Heart left ventricle (tissue), 16 donors: ENCODE measurements around the gene USP4. TPM values are rescaled to one million over a fixed set of nuclear protein-coding genes. Genes with fewer than 3 reads are reported as not detected.

Experiments
- ATAC-seq, 4 donors: fragments of 200-7000 bp; cut with Tn5 transposase; one replicate each; pipeline ENCODE4 v1.9.1; 2020 to 2022; ENCODE audit warnings: moderate library complexity in 4 of 4, mild to moderate bottlenecking in 3 of 4, moderate number of reproducible peaks in 1 of 4
- DNase-seq, 5 donors: peaks; one replicate each; pipeline ENCODE4 v3.0.0-alpha.2; 2020
- H3K27ac ChIP-seq, 12 donors: fragments of 200-600 bp; sonication (generic) in 4 of 12; one replicate each; pipeline versions ENCODE4 v1.5.0 to v1.8.0; 2016 to 2022; ENCODE audit warnings: mild to moderate bottlenecking in 2 of 12
- H3K27me3 ChIP-seq, 9 donors: fragments of 200-600 bp; sonication (generic) in 2 of 9; one replicate each; pipeline versions ENCODE4 v1.5.1 to v1.8.0; 2016 to 2022; ENCODE audit warnings: mild to moderate bottlenecking in 3 of 9
- H3K36me3 ChIP-seq, 9 donors: fragments of 200-600 bp; sonication (generic) in 2 of 9; one replicate each; pipeline versions ENCODE4 v1.5.0 to v1.8.0; 2018 to 2022; ENCODE audit warnings: mild to moderate bottlenecking in 2 of 9
- H3K4me1 ChIP-seq, 12 donors: fragments of 200-600 bp; sonication (generic) in 4 of 12; one replicate each; pipeline versions ENCODE4 v1.5.0 to v1.8.0; 2016 to 2022; ENCODE audit warnings: mild to moderate bottlenecking in 3 of 12
- H3K4me3 ChIP-seq, 12 donors: fragments of 200-600 bp; sonication (generic) in 4 of 12; one replicate each; pipeline versions ENCODE4 v1.5.0 to v1.8.0; 2017 to 2022; ENCODE audit warnings: mild to moderate bottlenecking in 9 of 12, moderate library complexity in 4 of 12
- H3K9me3 ChIP-seq, 12 donors: fragments of 200-600 bp; sonication (generic) in 4 of 12; one replicate each; pipeline versions ENCODE4 v1.5.0 to v1.8.0; 2016 to 2022; ENCODE audit warnings: mild to moderate bottlenecking in 1 of 12
- POLR2A ChIP-seq, 2 donors: fragments of 450-650 bp; IDR thresholded peaks; one replicate each; pipeline ENCODE4 v1.6.1; 2017; ENCODE audit warnings: antibody characterized with exemption in 2 of 2, mild to moderate bottlenecking in 2 of 2, moderate library complexity in 2 of 2
- WGBS, 4 donors: extraction: QIAGEN DNeasy Blood & Tissue Kit in 2 of 4; methylation state at CpG; one replicate each; pipeline versions ENCODE4 v1.1.5 to v1.1.7; 2013 to 2018; 5-methylcytosine and 5-hydroxymethylcytosine counted together
- intact Hi-C, 10 donors: fragments of 100-400 bp; cut with DNase I; formaldehyde crosslinking; loops; one replicate each; pipeline versions ENCODE4 v1.11.1 to v1.14.2; 2022
- polyA plus RNA-seq, 2 donors: library from polyadenylated mRNA; stranded (reverse); fragments of 200-250 nt; gene quantifications; one replicate each; pipeline ENCODE4 v1.2.3, GENCODE V29; 2013
- total RNA-seq, 9 donors: library from RNA; depleted of rRNA in 2 of 9; stranded (reverse); fragments of >200 nt in 2 of 9; fragmentation: NEBNext Ultra II Directional in 3 of 9; extraction: Animal tissue kit (Norgen Biotek cat#: 25700) in 3 of 9; gene quantifications; one replicate each; pipeline versions ENCODE4 v1.1.0 to v1.2.4, GENCODE V29; 2016 to 2023
- TF ChIP-seq, protein P1 (sequence below), 12 donors: fragments of 200-600 bp; sonication (generic) in 4 of 12; IDR thresholded peaks; one replicate each; pipeline versions ENCODE4 v1.5.0 to v1.8.0; 2018 to 2022; ENCODE audit warnings: antibody characterized with exemption in 12 of 12, mild to moderate bottlenecking in 5 of 12
- donor health status: ischemic (EF 13 %, LVEDD 7.1; RV severe dilation, severe dysfunction).
- donor health status: healthy with polysubstance abuse.
- donor health status: DM: no; HTN: yes; CAD: no.
- donor health status: DM: no; HTN: no; CAD: no.
- donor health status: ischemic (EF 25% LVEDD 6.9; RV normal size, moderate dysfunction).
- donor health status: ischemic (EF 25% LVEDD 5.7; RV mildly dilated, moderate dysfunction).
- donor health status: healthy.
- donor health status: DM: yes; HTN: yes; CAD: no.
- donor health status: ischemic (EF 35%, LVEDD 5.7; RV mildly dilated, moderate dysfunction).
- donor health status: nonischemic (EF 11% LVEDD 7.7; RV severe dilation, severe dysfunction).
- donor health status: DM: yes; HTN: yes; CAD: no.
- donor health status: PGD.
- donor health status: ischemic (EF 29% LVEDD 5.4; RV normal size, mild dysfunction).
- donor health status: nonischemic (EF 23%, LVEDD 6.1; RV moderate dilation, normal function).

The USP4 gene
- total and polyA plus RNA-seq, 11 donors = 17.3 to 48.6 (median 36.0) TPM

DNA sequence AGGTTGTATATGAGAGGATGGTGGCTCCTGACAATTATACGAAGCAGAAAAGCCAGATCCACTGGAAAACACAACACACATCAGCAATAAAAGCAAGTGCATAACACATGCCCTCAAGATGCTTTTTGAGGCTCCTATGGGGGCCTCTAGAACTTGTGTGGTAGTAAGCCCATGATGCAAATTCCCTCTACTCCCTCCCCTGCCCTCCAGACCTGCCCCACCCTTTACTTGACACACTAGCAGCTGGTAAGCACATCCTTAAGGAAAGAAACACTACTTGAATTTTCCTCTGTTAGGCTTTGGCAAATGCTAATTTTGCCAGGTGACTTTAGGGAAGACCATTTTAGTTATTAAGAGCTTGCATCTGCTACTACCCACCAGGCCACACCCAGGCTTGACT, 29.2 kb downstream of the USP4 start:
- WGBS, 4 donors = 95 to 100% (median 98%) methylated on average over 1 of the region's 1 CpG
- Histone ChIP-seq H3K27me3 (no peaks in the 10 kb centered on the region), H3K27ac (no peak overlapping the region), H3K4me3 (no peak overlapping the region), H3K9me3 (no peaks in the 10 kb centered on the region), H3K4me1 (peaks cover 0 to 8% (median 0%) of the 10 kb centered on the region in 12 donors), H3K36me3 (peaks cover 0 to 98% (median 92%) of the 10 kb centered on the region in 9 donors)
- no peak for DNase-seq
- TF ChIP-seq POLR2A (IDR thresholded peaks at IDR 0.05) = no peak
- TF ChIP-seq, protein P1, sequence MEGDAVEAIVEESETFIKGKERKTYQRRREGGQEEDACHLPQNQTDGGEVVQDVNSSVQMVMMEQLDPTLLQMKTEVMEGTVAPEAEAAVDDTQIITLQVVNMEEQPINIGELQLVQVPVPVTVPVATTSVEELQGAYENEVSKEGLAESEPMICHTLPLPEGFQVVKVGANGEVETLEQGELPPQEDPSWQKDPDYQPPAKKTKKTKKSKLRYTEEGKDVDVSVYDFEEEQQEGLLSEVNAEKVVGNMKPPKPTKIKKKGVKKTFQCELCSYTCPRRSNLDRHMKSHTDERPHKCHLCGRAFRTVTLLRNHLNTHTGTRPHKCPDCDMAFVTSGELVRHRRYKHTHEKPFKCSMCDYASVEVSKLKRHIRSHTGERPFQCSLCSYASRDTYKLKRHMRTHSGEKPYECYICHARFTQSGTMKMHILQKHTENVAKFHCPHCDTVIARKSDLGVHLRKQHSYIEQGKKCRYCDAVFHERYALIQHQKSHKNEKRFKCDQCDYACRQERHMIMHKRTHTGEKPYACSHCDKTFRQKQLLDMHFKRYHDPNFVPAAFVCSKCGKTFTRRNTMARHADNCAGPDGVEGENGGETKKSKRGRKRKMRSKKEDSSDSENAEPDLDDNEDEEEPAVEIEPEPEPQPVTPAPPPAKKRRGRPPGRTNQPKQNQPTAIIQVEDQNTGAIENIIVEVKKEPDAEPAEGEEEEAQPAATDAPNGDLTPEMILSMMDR (IDR thresholded peaks at IDR 0.05) = no peak
- intact Hi-C loops = loop anchor here in 1 of 10 donors (10.0 kb wide), 1 partner anchor 346 kb away; no protein-coding TSS in a partner anchor
- no peak for ATAC-seq

DNA sequence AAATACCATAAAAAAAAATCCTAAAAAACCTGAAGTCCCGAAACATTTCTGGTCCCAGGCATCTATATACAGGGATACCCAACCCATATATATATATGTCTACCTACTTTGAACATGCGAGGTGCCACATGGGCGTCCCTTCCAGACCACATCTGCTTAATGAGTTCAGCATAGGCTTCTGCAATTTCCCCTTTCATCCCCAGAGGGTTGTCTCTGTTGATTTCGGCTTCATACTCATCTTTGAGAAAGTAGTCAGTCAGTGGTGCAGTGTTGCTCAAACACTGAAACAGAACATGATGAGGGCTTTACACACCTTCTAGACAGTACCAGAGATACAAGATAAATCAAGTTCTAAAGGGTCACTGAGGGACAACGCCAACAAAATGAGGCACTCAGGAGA, 34.2 kb downstream of the USP4 start:
- TF ChIP-seq POLR2A (IDR thresholded peaks at IDR 0.05) = no peak
- TF ChIP-seq, protein P1 (IDR thresholded peaks at IDR 0.05) = no peak
- Histone ChIP-seq H3K27me3 (no peaks in the 10 kb centered on the region), H3K27ac (no peak overlapping the region), H3K4me3 (no peak overlapping the region), H3K9me3 (no peaks in the 10 kb centered on the region), H3K36me3 (peaks cover 3 to 100% (median 98%) of the 10 kb centered on the region in 9 donors), H3K4me1 (peaks cover 0 to 5% (median 0%) of the 10 kb centered on the region in 12 donors)
- DNase-seq (no peak), ATAC-seq (no peak)
- intact Hi-C loops = no loop called here
- 75 to 88% (median 82%) methylated on average over 5 of the region's 5 CpGs for WGBS, 4 donors

DNA sequence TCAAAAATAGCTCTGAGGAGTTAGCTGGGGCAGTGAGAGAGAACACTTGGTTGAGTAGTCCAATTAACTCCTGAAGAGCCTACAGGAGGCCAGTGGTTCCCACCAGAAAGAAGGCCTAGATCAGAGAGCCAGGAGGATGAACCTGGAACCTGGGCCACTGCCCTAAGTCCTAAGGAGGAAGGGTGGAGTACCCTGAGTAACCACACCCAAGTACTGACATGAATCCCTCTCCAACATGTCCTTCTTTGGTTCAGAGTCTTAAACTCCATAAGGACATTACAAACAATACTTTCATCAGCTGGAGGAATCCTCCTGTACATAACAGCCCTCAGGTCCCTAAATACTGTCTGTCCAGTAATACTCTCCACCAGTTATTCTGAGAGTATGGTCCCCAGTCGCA, 37.2 kb downstream of the USP4 start:
- intact Hi-C loops = loop anchor here in 1 of 10 donors (5.0 kb wide), 1 partner anchor 35 kb away; no protein-coding TSS in a partner anchor
- peaks cover 7 to 100% (median 97%) of the 10 kb centered on the region in 9 donors for H3K36me3 ChIP-seq

DNA sequence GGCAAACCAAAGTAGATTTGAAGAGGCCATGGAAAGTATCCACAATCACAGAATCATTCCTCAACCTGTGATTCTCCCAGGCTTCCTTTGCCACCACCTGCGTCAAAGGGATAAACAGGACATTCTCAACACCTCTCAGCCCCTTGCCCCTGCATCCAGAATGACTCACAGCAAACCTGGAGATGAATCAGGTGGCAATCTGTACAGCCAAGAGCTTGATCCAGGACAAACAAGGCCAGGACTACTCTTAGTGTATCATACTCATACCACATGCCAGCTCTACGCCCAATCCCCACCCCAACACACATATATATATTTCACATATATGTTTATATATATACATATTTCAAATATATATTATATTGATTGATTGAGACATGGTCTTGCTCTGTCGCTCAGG, 39.3 kb downstream of the USP4 start:
- WGBS, 4 donors = 94 to 97% (median 96%) methylated on average over 3 of the region's 3 CpGs
- Histone ChIP-seq H3K27me3 (no peaks in the 10 kb centered on the region), H3K4me1 (peaks cover 7 to 26% (median 18%) of the 10 kb centered on the region in 12 donors), H3K27ac (no peak overlapping the region), H3K36me3 (peaks cover 7 to 100% (median 90%) of the 10 kb centered on the region in 9 donors), H3K4me3 (no peak overlapping the region), H3K9me3 (no peaks in the 10 kb centered on the region)
- DNase-seq (no peak), ATAC-seq (no peak)
- TF ChIP-seq POLR2A (IDR thresholded peaks at IDR 0.05) = no peak
- TF ChIP-seq, protein P1 (IDR thresholded peaks at IDR 0.05) = no peak
- intact Hi-C loops = loop anchor here in 1 of 10 donors (5.0 kb wide), 1 partner anchor 37 kb away; no protein-coding TSS in a partner anchor

More for the DNA sequence above, 37.2 kb downstream of the USP4 start:
- Histone ChIP-seq H3K27me3 (no peaks in the 10 kb centered on the region), H3K4me1 (peaks cover 0 to 9% (median 2%) of the 10 kb centered on the region in 12 donors), H3K27ac (no peak overlapping the region), H3K9me3 (no peaks in the 10 kb centered on the region), H3K4me3 (no peak overlapping the region)
- DNase-seq (no peak), ATAC-seq (no peak)
- WGBS, 4 donors = 90 to 95% (median 92%) methylated on average over 1 of the region's 1 CpG
- TF ChIP-seq POLR2A (IDR thresholded peaks at IDR 0.05) = no peak
- TF ChIP-seq, protein P1 (IDR thresholded peaks at IDR 0.05) = no peak
